ENCODE measurements around the gene RASSF5. TPM values are rescaled to one million over a fixed set of nuclear protein-coding genes. Genes with fewer than 3 reads are reported as not detected.
A peak's percentile ranks its signal among the peaks of the same experiment; 100 is the strongest.

The RASSF5 gene
- total and polyA plus RNA-seq, 9 of the 15 experiments (the other 6 are each of a cell fraction or from before 2014, with no cell fraction given): 6.1 to 41.0 (median 25.2) TPM

- TF ChIP-seq NEUROD1 (IDR thresholded peaks at IDR 0.05; ENCODE audit: borderline replicate concordance, low read depth, low read length, partially characterized antibody) (no peak), ZNF324 (CRISPR knock-in tag; IDR thresholded peaks at IDR 0.05) (no peak), ZNF133 (CRISPR knock-in tag; IDR thresholded peaks at IDR 0.05) (no peak), E2F5 (CRISPR knock-in tag; IDR thresholded peaks at IDR 0.05) (no peak), ZNF77 (CRISPR knock-in tag; IDR thresholded peaks at IDR 0.05) (no peak), ZNF551 (CRISPR knock-in tag; IDR thresholded peaks at IDR 0.05) (no peak), MAZ (CRISPR knock-in tag; conservative IDR thresholded peaks at IDR 0.05 in 1 of 2, IDR thresholded peaks at IDR 0.05 in 1 of 2) (peak in 1 of 2 experiments; percentile 36; a peak in 1 of 4 replicates), NCOA2 (IDR thresholded peaks at IDR 0.05; ENCODE audit: partially characterized antibody in 2 of 2) (no peak), SIN3A (IDR thresholded peaks at IDR 0.05; ENCODE audit: borderline replicate concordance in 2 of 2, control insufficient read depth in 1 of 2, low read depth in 2 of 2, low read length in 2 of 2) (no peak), NFATC3 (IDR thresholded peaks at IDR 0.05) (no peak), TGIF2 (CRISPR knock-in tag; IDR thresholded peaks at IDR 0.05) (no peak)
- TF ChIP-seq, protein P1, sequence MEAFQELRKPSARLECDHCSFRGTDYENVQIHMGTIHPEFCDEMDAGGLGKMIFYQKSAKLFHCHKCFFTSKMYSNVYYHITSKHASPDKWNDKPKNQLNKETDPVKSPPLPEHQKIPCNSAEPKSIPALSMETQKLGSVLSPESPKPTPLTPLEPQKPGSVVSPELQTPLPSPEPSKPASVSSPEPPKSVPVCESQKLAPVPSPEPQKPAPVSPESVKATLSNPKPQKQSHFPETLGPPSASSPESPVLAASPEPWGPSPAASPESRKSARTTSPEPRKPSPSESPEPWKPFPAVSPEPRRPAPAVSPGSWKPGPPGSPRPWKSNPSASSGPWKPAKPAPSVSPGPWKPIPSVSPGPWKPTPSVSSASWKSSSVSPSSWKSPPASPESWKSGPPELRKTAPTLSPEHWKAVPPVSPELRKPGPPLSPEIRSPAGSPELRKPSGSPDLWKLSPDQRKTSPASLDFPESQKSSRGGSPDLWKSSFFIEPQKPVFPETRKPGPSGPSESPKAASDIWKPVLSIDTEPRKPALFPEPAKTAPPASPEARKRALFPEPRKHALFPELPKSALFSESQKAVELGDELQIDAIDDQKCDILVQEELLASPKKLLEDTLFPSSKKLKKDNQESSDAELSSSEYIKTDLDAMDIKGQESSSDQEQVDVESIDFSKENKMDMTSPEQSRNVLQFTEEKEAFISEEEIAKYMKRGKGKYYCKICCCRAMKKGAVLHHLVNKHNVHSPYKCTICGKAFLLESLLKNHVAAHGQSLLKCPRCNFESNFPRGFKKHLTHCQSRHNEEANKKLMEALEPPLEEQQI (IDR thresholded peaks at IDR 0.05): no peak
- TF ChIP-seq, protein P2, sequence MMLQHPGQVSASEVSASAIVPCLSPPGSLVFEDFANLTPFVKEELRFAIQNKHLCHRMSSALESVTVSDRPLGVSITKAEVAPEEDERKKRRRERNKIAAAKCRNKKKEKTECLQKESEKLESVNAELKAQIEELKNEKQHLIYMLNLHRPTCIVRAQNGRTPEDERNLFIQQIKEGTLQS (IDR thresholded peaks at IDR 0.05): no peak
- TF ChIP-seq, protein P2 (CRISPR knock-in tag; conservative IDR thresholded peaks at IDR 0.05): no peak
Measured at GRCh38 chr1:206472454-206472853, 34.9 kb upstream of the RASSF5 start (continued).

Data from K562 (cell line).